OCI-LY3 (cell line): ENCODE results near the gene HNRNPA1L2.

Experiments
- CTCF ChIP-seq: fragments of 200-600, 300-600 bp; sonication (generic); IDR thresholded peaks from 2 replicates; pipeline ENCODE4 v1.5.1; 2014; ENCODE audit warnings: antibody characterized with exemption, low read length, low read depth
- EZH2phosphoT487 ChIP-seq: fragments of 200-600 bp; shearing (Covaris generic); IDR thresholded peaks from 2 replicates; pipeline ENCODE4 v1.6.1; 2018; ENCODE audit warnings: antibody characterized with exemption, mixed run types, low read depth

GRCh38 chr13:52599037-52599847, 43.0 kb upstream of the HNRNPA1L2 start:
- no peak for TF ChIP-seq EZH2phosphoT487
- no peak for TF ChIP-seq CTCF
